Upper lobe of left lung (tissue), 6 donors: ENCODE data around the gene BAZ1B. TPM values are rescaled to one million over a fixed set of nuclear protein-coding genes. Genes with fewer than 3 reads are reported as not detected.

Experiments used
- ATAC-seq, 2 donors: fragments of 200-7000 bp; cut with Tn5 transposase; one replicate each; pipeline ENCODE4 v1.9.1; 2022; ENCODE audit warnings: mild to moderate bottlenecking in 2 of 2, moderate library complexity in 2 of 2; ENCODE audit not compliant: low FRiP score in 2 of 2
- DNase-seq, 2 donors: peaks; one replicate each; pipeline ENCODE4 v3.0.0-alpha.2; 2019 to 2020
- H3K27ac ChIP-seq, 4 donors: fragments of 200-600 bp; sonication (generic); one replicate each; pipeline ENCODE4 v1.5.1; 2016 to 2019
- H3K27me3 ChIP-seq, 4 donors: fragments of 200-600 bp; sonication (generic); one replicate each; pipeline ENCODE4 v1.5.1; 2017 to 2019
- H3K36me3 ChIP-seq, 4 donors: fragments of 200-600 bp; sonication (generic); one replicate each; pipeline ENCODE4 v1.5.1; 2016 to 2019
- H3K4me1 ChIP-seq, 4 donors: fragments of 200-600 bp; sonication (generic); one replicate each; pipeline ENCODE4 v1.5.1; 2018 to 2019
- H3K4me3 ChIP-seq, 4 donors: fragments of 200-600 bp; sonication (generic); one replicate each; pipeline ENCODE4 v1.5.1; 2017 to 2019; ENCODE audit warnings: mild to moderate bottlenecking in 2 of 4, moderate library complexity in 1 of 4
- H3K9me3 ChIP-seq, 4 donors: fragments of 200-600 bp; sonication (generic); one replicate each; pipeline ENCODE4 v1.5.1; 2018 to 2019
- EP300 ChIP-seq, 4 donors: sonication (generic); formaldehyde crosslinking; IDR thresholded peaks; one replicate each; pipeline ENCODE4 v1.5.1; 2017; ENCODE audit warnings: antibody characterized with exemption in 4 of 4, control low read depth in 2 of 4
- POLR2A ChIP-seq, 4 donors: fragments of 450-650 bp; IDR thresholded peaks; one replicate each; pipeline ENCODE4 v1.5.1; 2016 to 2017; ENCODE audit warnings: antibody characterized with exemption in 4 of 4, mild to moderate bottlenecking in 2 of 4
- POLR2AphosphoS5 ChIP-seq, 2 donors: sonication (generic); formaldehyde crosslinking; IDR thresholded peaks; one replicate each; pipeline ENCODE4 v1.5.1; 2017; ENCODE audit warnings: antibody characterized with exemption in 2 of 2
- WGBS, 2 donors: methylation state at CpG; one replicate each; pipeline ENCODE4 v1.1.5; 2017 to 2018; 5-methylcytosine and 5-hydroxymethylcytosine counted together
- total RNA-seq, 6 donors: library from RNA; depleted of rRNA in 4 of 6; stranded (reverse); fragments of >200 nt in 4 of 6; gene quantifications; one replicate each; pipeline versions ENCODE4 v1.1.0 to v1.2.1, GENCODE V29; 2016 to 2021
- TF ChIP-seq, protein P1 (sequence below), 6 experiments: fragments of 450-650 bp in 4 of 6; fragments of 200-600 bp in 2 of 6; sonication (generic) in 2 of 6; IDR thresholded peaks; one replicate each; pipeline ENCODE4 v1.5.1; 2016 to 2019; ENCODE audit warnings: antibody characterized with exemption in 6 of 6
- donor health status: DM: no; HTN: no; CAD: no; lungs with moderate emphysema.
- donor health status: DM: no; HTN: yes; CAD: no; lungs with severe emphysema.

The BAZ1B gene, protein sequence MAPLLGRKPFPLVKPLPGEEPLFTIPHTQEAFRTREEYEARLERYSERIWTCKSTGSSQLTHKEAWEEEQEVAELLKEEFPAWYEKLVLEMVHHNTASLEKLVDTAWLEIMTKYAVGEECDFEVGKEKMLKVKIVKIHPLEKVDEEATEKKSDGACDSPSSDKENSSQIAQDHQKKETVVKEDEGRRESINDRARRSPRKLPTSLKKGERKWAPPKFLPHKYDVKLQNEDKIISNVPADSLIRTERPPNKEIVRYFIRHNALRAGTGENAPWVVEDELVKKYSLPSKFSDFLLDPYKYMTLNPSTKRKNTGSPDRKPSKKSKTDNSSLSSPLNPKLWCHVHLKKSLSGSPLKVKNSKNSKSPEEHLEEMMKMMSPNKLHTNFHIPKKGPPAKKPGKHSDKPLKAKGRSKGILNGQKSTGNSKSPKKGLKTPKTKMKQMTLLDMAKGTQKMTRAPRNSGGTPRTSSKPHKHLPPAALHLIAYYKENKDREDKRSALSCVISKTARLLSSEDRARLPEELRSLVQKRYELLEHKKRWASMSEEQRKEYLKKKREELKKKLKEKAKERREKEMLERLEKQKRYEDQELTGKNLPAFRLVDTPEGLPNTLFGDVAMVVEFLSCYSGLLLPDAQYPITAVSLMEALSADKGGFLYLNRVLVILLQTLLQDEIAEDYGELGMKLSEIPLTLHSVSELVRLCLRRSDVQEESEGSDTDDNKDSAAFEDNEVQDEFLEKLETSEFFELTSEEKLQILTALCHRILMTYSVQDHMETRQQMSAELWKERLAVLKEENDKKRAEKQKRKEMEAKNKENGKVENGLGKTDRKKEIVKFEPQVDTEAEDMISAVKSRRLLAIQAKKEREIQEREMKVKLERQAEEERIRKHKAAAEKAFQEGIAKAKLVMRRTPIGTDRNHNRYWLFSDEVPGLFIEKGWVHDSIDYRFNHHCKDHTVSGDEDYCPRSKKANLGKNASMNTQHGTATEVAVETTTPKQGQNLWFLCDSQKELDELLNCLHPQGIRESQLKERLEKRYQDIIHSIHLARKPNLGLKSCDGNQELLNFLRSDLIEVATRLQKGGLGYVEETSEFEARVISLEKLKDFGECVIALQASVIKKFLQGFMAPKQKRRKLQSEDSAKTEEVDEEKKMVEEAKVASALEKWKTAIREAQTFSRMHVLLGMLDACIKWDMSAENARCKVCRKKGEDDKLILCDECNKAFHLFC (N-terminal part only)
- 10 to 100 TPM; 45.8 to 71.4 (median 56.0) TPM for total RNA-seq

DNA sequence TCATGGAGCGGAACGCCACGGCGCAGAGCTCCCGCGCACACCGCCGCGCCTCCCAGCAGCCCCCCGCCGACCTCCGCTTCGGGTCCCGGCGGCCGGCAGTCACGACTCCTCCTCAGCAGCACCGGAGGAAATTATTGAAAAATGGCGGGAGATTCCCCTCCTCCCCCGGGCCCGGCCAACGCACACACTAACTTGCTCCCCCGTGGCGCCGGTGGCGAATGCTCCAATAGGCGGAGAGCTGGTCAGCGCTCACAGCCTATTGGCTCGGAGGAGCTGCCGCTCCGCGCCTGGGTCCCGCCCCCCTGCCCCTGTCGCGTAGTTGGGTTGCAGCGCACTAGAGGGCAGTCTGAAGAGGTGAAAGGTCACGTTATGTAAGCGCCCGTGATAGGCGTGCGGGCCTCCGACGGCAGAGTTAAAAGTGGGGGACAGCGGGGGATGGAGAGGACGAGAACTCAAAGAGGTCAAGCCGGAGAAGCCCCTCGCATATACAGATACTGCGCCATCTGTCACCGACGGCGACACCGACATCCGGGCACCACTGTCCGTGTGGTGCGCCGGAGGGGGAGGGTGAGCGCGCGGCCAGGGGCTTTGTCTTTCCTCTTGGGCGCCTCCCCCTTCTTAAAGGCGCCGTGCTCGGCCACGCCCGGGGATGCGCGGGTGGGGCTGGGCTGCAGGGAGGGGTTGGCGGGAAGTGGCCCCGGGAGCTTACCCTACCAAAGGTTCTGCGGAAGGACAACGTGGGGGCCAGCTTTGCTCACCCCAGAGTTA, at the start of gene BAZ1B:
BAZ1B (minus strand) TSS at position 189 of the 768 bp plus-strand sequence. CDS start 360 bp downstream, outside the sequence.
- Histone ChIP-seq H3K9me3 (no peaks in the 10 kb centered on the region), H3K4me1 (peaks cover 33 to 47% (median 41%) of the 10 kb centered on the region in 4 donors), H3K27ac (peak within 1 kb of the TSS; percentile 85 to 96 (median 92)), H3K4me3 (peak within 1 kb of the TSS; percentile 54 to 98 (median 95)), H3K36me3 (peaks cover 0 to 7% (median 3%) of the 10 kb centered on the region in 4 donors), H3K27me3 (no peaks in the 10 kb centered on the region)
- ATAC-seq, result peak; percentile 99 to 100
- whole genome bisulfite sequencing, 2 donors, result 0% methylated on average over 16 to 35 of the region's 71 CpGs
- TF ChIP-seq EP300 (IDR thresholded peaks at IDR 0.05), result peak in 1 of 4 donors; percentile 29
- peak in 3 of 4 donors; percentile 26 to 82 (median 56) for TF ChIP-seq POLR2A (IDR thresholded peaks at IDR 0.05)
- TF ChIP-seq, protein P1, sequence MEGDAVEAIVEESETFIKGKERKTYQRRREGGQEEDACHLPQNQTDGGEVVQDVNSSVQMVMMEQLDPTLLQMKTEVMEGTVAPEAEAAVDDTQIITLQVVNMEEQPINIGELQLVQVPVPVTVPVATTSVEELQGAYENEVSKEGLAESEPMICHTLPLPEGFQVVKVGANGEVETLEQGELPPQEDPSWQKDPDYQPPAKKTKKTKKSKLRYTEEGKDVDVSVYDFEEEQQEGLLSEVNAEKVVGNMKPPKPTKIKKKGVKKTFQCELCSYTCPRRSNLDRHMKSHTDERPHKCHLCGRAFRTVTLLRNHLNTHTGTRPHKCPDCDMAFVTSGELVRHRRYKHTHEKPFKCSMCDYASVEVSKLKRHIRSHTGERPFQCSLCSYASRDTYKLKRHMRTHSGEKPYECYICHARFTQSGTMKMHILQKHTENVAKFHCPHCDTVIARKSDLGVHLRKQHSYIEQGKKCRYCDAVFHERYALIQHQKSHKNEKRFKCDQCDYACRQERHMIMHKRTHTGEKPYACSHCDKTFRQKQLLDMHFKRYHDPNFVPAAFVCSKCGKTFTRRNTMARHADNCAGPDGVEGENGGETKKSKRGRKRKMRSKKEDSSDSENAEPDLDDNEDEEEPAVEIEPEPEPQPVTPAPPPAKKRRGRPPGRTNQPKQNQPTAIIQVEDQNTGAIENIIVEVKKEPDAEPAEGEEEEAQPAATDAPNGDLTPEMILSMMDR (IDR thresholded peaks at IDR 0.05), result peak in 5 of 6 experiments; percentile 17 to 48 (median 39)
- peak; percentile 68 to 74 for TF ChIP-seq POLR2AphosphoS5 (IDR thresholded peaks at IDR 0.05)
- DNase-seq, result peak; percentile 97 to 98

DNA sequence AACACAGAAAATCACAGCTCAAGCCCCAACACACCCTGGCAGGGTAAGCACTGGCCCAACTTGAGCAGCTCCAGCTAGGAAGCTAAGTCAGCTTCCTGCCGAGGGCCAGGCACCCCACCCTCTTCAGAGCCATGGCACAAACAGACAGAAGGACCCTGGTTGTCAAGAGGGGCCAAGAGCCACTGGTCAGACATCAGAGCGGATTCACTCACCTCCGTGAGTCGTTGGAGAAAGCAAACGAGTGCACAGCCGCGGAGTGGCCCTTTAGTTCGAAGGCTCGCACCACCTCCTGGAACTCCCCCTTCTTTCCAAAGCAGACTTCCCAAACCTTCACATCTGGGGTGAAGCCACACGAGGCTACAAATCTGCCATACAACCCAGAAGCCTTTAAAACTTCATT, 48.9 kb upstream of the BAZ1B start:
- TF ChIP-seq POLR2AphosphoS5 (IDR thresholded peaks at IDR 0.05) (no peak), POLR2A (IDR thresholded peaks at IDR 0.05) (no peak), EP300 (IDR thresholded peaks at IDR 0.05) (no peak)
- TF ChIP-seq, protein P1 (IDR thresholded peaks at IDR 0.05), result no peak
- Histone ChIP-seq H3K36me3 (peaks cover 28 to 58% (median 49%) of the 10 kb centered on the region in 4 donors), H3K4me1 (peaks cover 1 to 5% (median 5%) of the 10 kb centered on the region in 4 donors), H3K27ac (no peak overlapping the region), H3K9me3 (no peaks in the 10 kb centered on the region), H3K4me3 (no peak overlapping the region), H3K27me3 (no peaks in the 10 kb centered on the region)
- ATAC-seq (no peak), DNase-seq (no peak)
- 94% methylated on average over 10 of the region's 10 CpGs for WGBS, 2 donors

DNA sequence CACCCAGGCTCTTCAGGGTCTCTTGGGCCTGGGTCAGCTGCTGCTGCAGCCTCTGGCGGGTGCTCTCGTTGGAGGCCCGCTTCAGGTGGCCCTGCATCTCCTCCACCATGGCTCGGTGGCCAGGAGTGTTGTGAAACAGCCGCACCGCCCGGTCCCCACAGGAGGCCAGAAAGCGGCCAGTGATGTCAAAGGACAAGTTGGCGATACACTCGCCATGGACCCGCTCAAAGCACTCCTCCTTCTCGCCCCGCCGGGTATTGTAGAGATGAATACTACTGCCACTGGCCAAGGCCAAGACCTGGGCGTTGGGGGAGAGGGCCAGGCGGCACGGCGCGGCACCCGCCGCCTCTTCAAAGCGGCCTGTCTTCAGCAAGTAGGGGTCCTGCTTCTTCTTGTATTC, 48.4 kb upstream of the BAZ1B start:
- Histone ChIP-seq H3K9me3 (no peaks in the 10 kb centered on the region), H3K27ac (no peak overlapping the region), H3K27me3 (no peaks in the 10 kb centered on the region), H3K4me1 (peaks cover 3 to 8% (median 5%) of the 10 kb centered on the region in 4 donors), H3K36me3 (peaks cover 28 to 58% (median 49%) of the 10 kb centered on the region in 4 donors), H3K4me3 (no peak overlapping the region)
- ATAC-seq, result no peak
- DNase-seq, result peak in 1 of 2 donors; percentile 73
- TF ChIP-seq POLR2A (IDR thresholded peaks at IDR 0.05) (no peak), EP300 (IDR thresholded peaks at IDR 0.05) (no peak), POLR2AphosphoS5 (IDR thresholded peaks at IDR 0.05) (no peak)
- TF ChIP-seq, protein P1 (IDR thresholded peaks at IDR 0.05), result no peak
- WGBS, 2 donors, result 100% methylated on average over 22 of the region's 22 CpGs; no CpG with 5 or more reads in 1 of the 2 donors
